Mucosa of descending colon (tissue), 3 donors: ENCODE results near the gene ADAMTS20. TPM values are rescaled to one million over a fixed set of nuclear protein-coding genes. Genes with fewer than 3 reads are reported as not detected.
"Not testable (repeated sequence)": the region's sequence is repeated elsewhere in the genome, so short reads cannot be mapped to it uniquely, and the experiment has no call there.

Experiments
- ATAC-seq: fragments of 200-7000 bp; cut with Tn5 transposase; one replicate; pipeline ENCODE4 v1.9.1; 2020; ENCODE audit warnings: mild to moderate bottlenecking, moderate library complexity
- DNase-seq, 3 donors: peaks; one replicate each; pipeline ENCODE4 v3.0.0-alpha.2; 2020
- H3K36me3 ChIP-seq: fragments of 200-600 bp; one replicate; pipeline ENCODE4 v1.8.0; 2021; ENCODE audit warnings: low read depth, mild to moderate bottlenecking
- H3K4me1 ChIP-seq: fragments of 200-600 bp; one replicate; pipeline ENCODE4 v1.8.0; 2021; ENCODE audit warnings: low read depth, mild to moderate bottlenecking
- H3K4me3 ChIP-seq: fragments of 200-600 bp; one replicate; pipeline ENCODE4 v1.8.0; 2021; ENCODE audit warnings: mild to moderate bottlenecking
- H3K9me3 ChIP-seq: fragments of 200-600 bp; one replicate; pipeline ENCODE4 v1.8.0; 2021; ENCODE audit warnings: mild to moderate bottlenecking
- intact Hi-C, 2 donors: fragments of 100-400 bp; cut with DNase I in 1 of 2; cut with micrococcal nuclease in 1 of 2; formaldehyde crosslinking; loops; one replicate each; pipeline versions ENCODE4 v1.11.0 to v1.11.1; 2022; cut with DNase I, micrococcal nuclease
- total RNA-seq, 3 donors: library from RNA; stranded (reverse); fragmentation: NEBNext Ultra II Directional in 2 of 3; extraction: Animal tissue kit (Norgen Biotek cat#: 25700) in 2 of 3; gene quantifications; one replicate each; pipeline versions ENCODE4 v1.2.1 to v1.2.4, GENCODE V29; 2021 to 2023
- TF ChIP-seq, protein P1 (sequence below): fragments of 200-600 bp; IDR thresholded peaks from one replicate; pipeline ENCODE4 v1.8.0; 2022; ENCODE audit warnings: antibody characterized with exemption, mild to moderate bottlenecking
- donor health status: DM: no; HTN: no; CAD: no; lungs with moderate emphysema.
- donor health status: DM: no; HTN: no; CAD: no.
- donor health status: DM: no; HTN: yes; CAD: no.

ADAMTS20 gene
- total RNA-seq, 3 donors from 2014 or later = not detected

DNA sequence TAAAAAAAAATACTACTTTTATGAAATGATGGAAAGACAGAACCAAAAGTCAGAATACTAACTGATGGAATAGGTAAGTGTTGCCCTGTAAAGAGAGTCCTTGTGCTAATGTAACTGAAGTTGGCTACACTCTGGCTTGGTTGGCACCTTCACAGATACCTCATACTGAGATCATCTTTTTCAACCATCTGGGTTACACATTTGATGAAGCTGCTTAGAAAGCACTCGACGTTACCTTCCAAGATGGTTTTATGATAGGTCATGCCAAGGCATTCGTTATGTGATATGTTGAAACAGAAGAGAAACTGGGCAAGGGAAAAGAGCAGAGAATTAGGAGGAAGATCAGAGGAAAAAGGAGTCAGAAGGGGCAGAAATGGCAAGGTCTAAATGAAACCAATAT, 203.8 kb downstream of the ADAMTS20 start:
- TF ChIP-seq, protein P1, sequence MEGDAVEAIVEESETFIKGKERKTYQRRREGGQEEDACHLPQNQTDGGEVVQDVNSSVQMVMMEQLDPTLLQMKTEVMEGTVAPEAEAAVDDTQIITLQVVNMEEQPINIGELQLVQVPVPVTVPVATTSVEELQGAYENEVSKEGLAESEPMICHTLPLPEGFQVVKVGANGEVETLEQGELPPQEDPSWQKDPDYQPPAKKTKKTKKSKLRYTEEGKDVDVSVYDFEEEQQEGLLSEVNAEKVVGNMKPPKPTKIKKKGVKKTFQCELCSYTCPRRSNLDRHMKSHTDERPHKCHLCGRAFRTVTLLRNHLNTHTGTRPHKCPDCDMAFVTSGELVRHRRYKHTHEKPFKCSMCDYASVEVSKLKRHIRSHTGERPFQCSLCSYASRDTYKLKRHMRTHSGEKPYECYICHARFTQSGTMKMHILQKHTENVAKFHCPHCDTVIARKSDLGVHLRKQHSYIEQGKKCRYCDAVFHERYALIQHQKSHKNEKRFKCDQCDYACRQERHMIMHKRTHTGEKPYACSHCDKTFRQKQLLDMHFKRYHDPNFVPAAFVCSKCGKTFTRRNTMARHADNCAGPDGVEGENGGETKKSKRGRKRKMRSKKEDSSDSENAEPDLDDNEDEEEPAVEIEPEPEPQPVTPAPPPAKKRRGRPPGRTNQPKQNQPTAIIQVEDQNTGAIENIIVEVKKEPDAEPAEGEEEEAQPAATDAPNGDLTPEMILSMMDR = no peak
- Histone ChIP-seq H3K9me3 (peaks cover 25% of the 10 kb centered on the region), H3K4me3 (no peak overlapping the region), H3K4me1 (no peaks in the 10 kb centered on the region), H3K36me3 (no peaks in the 10 kb centered on the region)
- ATAC-seq (no peak), DNase-seq (no peak)
- intact Hi-C loops = no loop called here

DNA sequence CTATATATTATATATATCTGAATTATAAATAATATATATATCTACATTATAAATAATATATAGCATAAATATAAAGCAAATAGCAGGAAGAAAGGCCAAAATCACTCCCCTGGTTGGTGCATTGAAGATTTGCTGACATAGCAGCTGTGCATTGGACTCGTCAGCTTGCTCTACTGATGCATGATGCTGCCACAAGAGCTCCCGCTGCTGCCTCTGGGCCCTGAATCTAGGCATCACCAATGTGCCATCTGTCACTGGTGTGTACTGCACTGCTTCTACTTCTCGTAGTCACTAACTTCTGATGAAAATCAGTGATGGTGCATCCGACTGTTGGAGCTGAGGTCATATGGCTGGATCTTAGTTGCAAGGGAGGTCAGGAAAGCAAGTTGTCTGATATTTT, 205.0 kb downstream of the ADAMTS20 start:
- DNase-seq (no peak), ATAC-seq (no peak)
- intact Hi-C loops = no loop called here
- no peaks in the 10 kb centered on the region for H3K4me1 ChIP-seq
- H3K36me3 ChIP-seq = no peaks in the 10 kb centered on the region
- TF ChIP-seq, protein P1 = no peak
- H3K9me3 ChIP-seq = peaks cover 25% of the 10 kb centered on the region
- no peak overlapping the region for H3K4me3 ChIP-seq

DNA sequence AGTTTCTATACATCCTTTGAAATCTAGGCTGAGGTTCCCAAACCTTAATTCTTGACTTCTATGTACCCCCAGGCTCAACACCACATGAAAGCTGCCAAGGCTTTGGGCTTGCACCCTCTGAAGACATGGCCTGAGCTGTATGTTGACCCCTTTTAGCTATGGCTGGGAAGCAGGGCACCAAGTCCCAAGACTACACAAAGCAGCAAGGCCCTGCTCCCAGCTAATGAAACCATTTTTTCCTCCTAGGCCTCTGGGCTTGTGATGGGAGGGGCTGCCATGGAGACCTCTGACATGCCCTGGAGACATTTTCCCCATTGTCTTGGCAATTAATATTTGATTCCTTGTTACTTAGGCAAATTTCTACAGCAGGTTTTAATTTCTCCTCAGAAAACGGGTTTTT, 207.0 kb downstream of the ADAMTS20 start:
- H3K9me3 ChIP-seq = peaks cover 22% of the 10 kb centered on the region
- ATAC-seq = no peak
- intact Hi-C loops = no loop called here
- no peaks in the 10 kb centered on the region for H3K4me1 ChIP-seq
- no peaks in the 10 kb centered on the region for H3K36me3 ChIP-seq
- no peak for DNase-seq
- TF ChIP-seq, protein P1 = no peak
- H3K4me3 ChIP-seq = no peak overlapping the region

GRCh38 chr12:43341785-43342313, 210.2 kb downstream of the ADAMTS20 start:
- H3K4me3 ChIP-seq, H3K36me3 ChIP-seq, H3K4me1 ChIP-seq, DNase-seq, intact Hi-C loops, ATAC-seq: not testable (repeated sequence)
- peaks cover 22% of the 10 kb centered on the region for H3K9me3 ChIP-seq

DNA sequence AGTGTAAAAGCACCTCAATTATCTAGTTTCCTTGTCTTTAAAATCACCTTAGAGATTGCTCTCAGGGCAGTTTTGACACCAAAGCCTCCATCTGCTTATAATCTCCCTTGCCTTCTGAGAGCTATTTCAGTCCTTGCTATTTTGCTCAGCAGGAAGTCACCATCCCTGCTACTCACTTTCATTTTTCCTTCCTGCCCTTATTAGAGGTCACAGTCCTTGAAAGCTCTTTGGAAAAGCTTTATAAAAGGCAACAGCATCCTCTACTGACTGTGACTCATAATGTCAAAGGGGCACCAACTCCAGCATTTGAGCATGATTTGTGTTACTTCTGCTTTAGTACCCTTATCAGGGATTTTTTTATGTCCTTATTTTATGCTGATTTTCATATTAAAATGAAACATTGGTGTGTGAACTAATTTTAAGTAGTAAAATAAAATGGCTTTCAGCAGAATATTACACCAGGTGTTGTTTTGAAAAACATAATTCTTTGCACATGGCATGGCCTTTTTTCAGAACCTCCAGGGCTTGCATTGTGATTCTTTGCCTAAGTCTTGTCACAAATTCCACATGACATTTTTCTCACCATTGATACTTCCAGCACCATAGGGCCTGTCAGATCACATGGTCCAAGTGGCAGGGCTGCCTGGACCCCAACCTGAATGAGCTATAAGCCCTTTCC, 213.0 kb downstream of the ADAMTS20 start:
- intact Hi-C loops = no loop called here
- H3K9me3 ChIP-seq = peaks cover 5% of the 10 kb centered on the region
- no peak for ATAC-seq
- H3K4me1 ChIP-seq = no peaks in the 10 kb centered on the region
- TF ChIP-seq, protein P1 = no peak
- peak in 1 of 3 donors; percentile 1 for DNase-seq
- H3K4me3 ChIP-seq = no peak overlapping the region
- no peaks in the 10 kb centered on the region for H3K36me3 ChIP-seq

DNA sequence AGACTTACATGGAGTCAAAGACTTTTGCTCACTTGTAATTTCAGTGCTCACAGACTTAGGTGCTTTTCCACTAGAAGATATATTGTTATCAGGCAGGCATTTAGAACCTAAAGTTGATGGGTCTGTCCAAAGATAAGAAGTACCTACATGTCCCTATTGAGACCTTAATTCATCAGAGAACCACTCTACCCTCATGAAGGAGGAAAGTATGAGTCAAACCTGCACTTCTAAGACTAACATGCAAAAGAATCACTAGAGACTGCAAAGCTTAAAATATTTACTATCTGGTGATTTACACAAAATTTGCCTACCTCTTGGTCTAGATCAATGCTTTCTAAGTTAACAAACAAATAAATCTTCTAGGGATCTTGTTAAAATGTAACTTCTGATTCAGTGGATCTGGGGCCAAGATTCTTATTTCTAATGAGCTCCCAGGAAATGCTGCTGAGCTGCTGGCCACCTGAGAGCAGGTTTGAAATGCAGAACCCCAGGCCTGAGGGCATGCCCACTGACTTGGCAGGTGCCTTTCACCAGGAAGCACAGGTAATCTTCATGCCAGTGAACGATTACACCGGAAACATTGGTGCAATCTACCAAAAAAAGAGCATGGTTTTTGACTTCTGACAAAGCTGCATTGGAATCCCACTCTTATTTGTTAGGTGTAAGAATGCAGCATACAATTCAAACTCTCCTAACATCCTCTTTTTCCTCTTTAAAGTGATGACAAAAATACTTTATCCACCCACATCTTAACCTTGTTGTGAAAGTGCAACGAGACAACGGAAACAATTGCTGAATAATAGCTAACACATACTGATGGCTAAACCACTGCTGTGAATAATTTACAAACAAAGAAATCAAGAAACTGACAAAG, 214.2 kb downstream of the ADAMTS20 start:
- intact Hi-C loops = no loop called here
- Histone ChIP-seq H3K4me3 (no peak overlapping the region), H3K4me1 (no peaks in the 10 kb centered on the region), H3K36me3 (no peaks in the 10 kb centered on the region), H3K9me3 (no peaks in the 10 kb centered on the region)
- ATAC-seq (no peak), DNase-seq (no peak)
- TF ChIP-seq, protein P1 = no peak
